CD14-positive monocyte (primary cell): ENCODE data around the gene CLOCK. TPM values are rescaled to one million over a fixed set of nuclear protein-coding genes. Genes with fewer than 3 reads are reported as not detected.

ENCODE experiments used
- DNase-seq, 3 donors: peaks; one replicate each; pipeline ENCODE4 v3.0.0-alpha.2; 2011 to 2022
- H2AFZ ChIP-seq: 2 replicates; pipeline ENCODE4 v1.6.0; 2012; ENCODE audit warnings: mild to moderate bottlenecking, low read depth, low read length, inconsistent platforms; ENCODE audit not compliant: insufficient read depth, poor library complexity, severe bottlenecking
- H3K27ac ChIP-seq, 2 donors: 1 replicate in 1 of 2; 2 replicates in 1 of 2; pipeline ENCODE4 v1.5.1; 2012 to 2013; ENCODE audit warnings: low read length in 2 of 2, control low read depth in 1 of 2, inconsistent platforms in 1 of 2, low read depth in 1 of 2, mild to moderate bottlenecking in 1 of 2
- H3K27me3 ChIP-seq, 2 donors: one replicate each; pipeline versions ENCODE4 v1.6.0 to v1.6.1; 2011 to 2013; ENCODE audit warnings: low read length in 2 of 2; ENCODE audit not compliant: control insufficient read depth in 2 of 2, insufficient read depth in 2 of 2
- H3K36me3 ChIP-seq, 2 donors: replicated peaks in 1 of 2; 1 replicate in 1 of 2; 2 replicates in 1 of 2; pipeline versions ENCODE4 v1.5.1 to v1.6.1; 2012 to 2013; ENCODE audit warnings: low read length in 2 of 2, control low read depth in 1 of 2, inconsistent platforms in 1 of 2, mild to moderate bottlenecking in 1 of 2; ENCODE audit not compliant: insufficient read depth in 2 of 2, control insufficient read depth in 1 of 2
- H3K4me1 ChIP-seq, 2 donors: 1 replicate in 1 of 2; 2 replicates in 1 of 2; pipeline versions ENCODE4 v1.5.1 to v1.6.1; 2012 to 2013; ENCODE audit warnings: low read length in 2 of 2, control low read depth in 1 of 2, inconsistent platforms in 1 of 2, mild to moderate bottlenecking in 1 of 2, moderate library complexity in 1 of 2; ENCODE audit not compliant: insufficient read depth in 2 of 2, control insufficient read depth in 1 of 2
- H3K4me2 ChIP-seq: replicated peaks from 2 replicates; pipeline ENCODE3; 2012; ENCODE audit warnings: low read length, moderate library complexity, mild to moderate bottlenecking; ENCODE audit not compliant: poor library complexity, severe bottlenecking; ENCODE audit errors: extremely low read depth
- H3K4me3 ChIP-seq, 3 experiments: fragments of 200-600 bp in 1 of 3; sonication (generic) in 1 of 3; replicated peaks in 1 of 3; 1 replicate in 2 of 3; 2 replicates in 1 of 3; pipeline ENCODE4 v1.5.1; 2011 to 2013; ENCODE audit warnings: low read length in 3 of 3, mild to moderate bottlenecking in 3 of 3, control low read depth in 2 of 3, low read depth in 2 of 3, inconsistent platforms in 1 of 3, moderate library complexity in 1 of 3
- H3K79me2 ChIP-seq: 2 replicates; pipeline ENCODE4 v1.6.0; 2012; ENCODE audit warnings: mild to moderate bottlenecking, control low read depth, inconsistent platforms, low read length, moderate library complexity; ENCODE audit not compliant: insufficient read depth
- H3K9ac ChIP-seq: 2 replicates; pipeline ENCODE4 v1.6.0; 2017; ENCODE audit warnings: low read length, mild to moderate bottlenecking; ENCODE audit not compliant: insufficient read depth, poor library complexity, severe bottlenecking
- H3K9me3 ChIP-seq, 2 donors: replicated peaks in 1 of 2; 1 replicate in 1 of 2; 2 replicates in 1 of 2; pipeline versions ENCODE4 v1.5.1 to v1.6.1; 2012 to 2013; ENCODE audit warnings: low read length in 2 of 2, control low read depth in 1 of 2; ENCODE audit not compliant: control insufficient read depth in 1 of 2, insufficient read depth in 1 of 2
- H4K20me1 ChIP-seq: 2 replicates; pipeline ENCODE4 v1.6.0; 2012; ENCODE audit warnings: mild to moderate bottlenecking, low read length, control low read depth, moderate library complexity; ENCODE audit not compliant: insufficient read depth
- H3K27ac Mint-ChIP-seq, 7 donors: one replicate each; pipeline ENCODE4 v1.8.0; 2020; ENCODE audit warnings: mild to moderate bottlenecking in 7 of 7, mixed read lengths in 7 of 7, moderate library complexity in 6 of 7, inconsistent platforms in 2 of 7
- H3K27me3 Mint-ChIP-seq, 3 donors: one replicate each; pipeline ENCODE4 v1.8.0; 2021 to 2022; ENCODE audit warnings: low read depth in 3 of 3, mild to moderate bottlenecking in 3 of 3, mixed read lengths in 3 of 3, moderate library complexity in 3 of 3, inconsistent platforms in 1 of 3
- H3K36me3 Mint-ChIP-seq, 2 donors: one replicate each; pipeline ENCODE4 v1.8.0; 2020; ENCODE audit warnings: mixed read lengths in 2 of 2, inconsistent platforms in 1 of 2, mild to moderate bottlenecking in 1 of 2
- H3K4me1 Mint-ChIP-seq: one replicate; pipeline ENCODE4 v1.8.0; 2020; ENCODE audit warnings: mild to moderate bottlenecking, mixed read lengths
- H3K4me3 Mint-ChIP-seq, 2 donors: one replicate each; pipeline ENCODE4 v1.8.0; 2020; ENCODE audit warnings: mild to moderate bottlenecking in 2 of 2, mixed read lengths in 2 of 2, moderate library complexity in 1 of 2
- H3K9me3 Mint-ChIP-seq, 7 donors: one replicate each; pipeline ENCODE4 v1.8.0; 2020 to 2022; ENCODE audit warnings: mixed read lengths in 7 of 7, mild to moderate bottlenecking in 6 of 7, moderate library complexity in 6 of 7, inconsistent platforms in 2 of 7
- CTCF ChIP-seq: fragments of 200-600 bp; IDR thresholded peaks from one replicate; pipeline ENCODE4 v1.8.0; 2022; ENCODE audit warnings: antibody characterized with exemption, mild to moderate bottlenecking
- WGBS: methylation state at CpG from one replicate; pipeline ENCODE4 v1.1.5; 2013; ENCODE audit warnings: missing lambda C conversion rate; ENCODE audit not compliant: insufficient coverage; 5-methylcytosine and 5-hydroxymethylcytosine counted together
- intact Hi-C, 2 donors: fragments of 100-400 bp; cut with micrococcal nuclease; formaldehyde crosslinking; loops; one replicate each; pipeline versions ENCODE4 v1.15.0 to v1.15.1; 2023
- polyA plus RNA-seq, 3 donors: library from polyadenylated mRNA; depleted of rRNA in 1 of 3; unstranded in 2 of 3; stranded (reverse) in 1 of 3; fragments of 300-500 nt in 2 of 3; fragments of >200 nt in 1 of 3; fragmentation: Illumina TruSeq in 2 of 3; gene quantifications; 1 replicate in 2 of 3; 2 replicates in 1 of 3; pipeline ENCODE4 v1.2.3, GENCODE V29; 2012 to 2021

Gene CLOCK
- polyA plus RNA-seq, 3 donors, result 1.9 to 3.7 (median 2.9) TPM

GRCh38 chr4:55385201-55385649 is 161.5 kb downstream of the CLOCK start:
- H3K27ac Mint-ChIP-seq, result no peak overlapping the region
- H3K4me1 Mint-ChIP-seq, result peaks cover 2% of the 10 kb centered on the region
- intact Hi-C loops, result no loop called here
- no peak for DNase-seq
- Histone ChIP-seq H3K27me3 (no peaks in the 10 kb centered on the region), H3K36me3 (no peaks in the 10 kb centered on the region), H3K4me3 (no peak overlapping the region), H2AFZ (peak overlapping the region; percentile 6), H3K27ac (no peak overlapping the region), H4K20me1 (no peaks in the 10 kb centered on the region), H3K9me3 (no peaks in the 10 kb centered on the region), H3K4me2 (no peak overlapping the region), H3K79me2 (no peaks in the 10 kb centered on the region), H3K4me1 (no peaks in the 10 kb centered on the region), H3K9ac (no peak overlapping the region)
- no peak overlapping the region for H3K4me3 Mint-ChIP-seq
- H3K27me3 Mint-ChIP-seq, result peaks cover 0 to 2% (median 1%) of the 10 kb centered on the region in 3 donors
- TF ChIP-seq CTCF, result no peak
- H3K9me3 Mint-ChIP-seq, result peaks cover 0 to 2% (median 0%) of the 10 kb centered on the region in 7 donors
- H3K36me3 Mint-ChIP-seq, result no peaks in the 10 kb centered on the region
- 88% methylated on average over 2 of the region's 3 CpGs for WGBS

- peaks cover 0 to 4% (median 0%) of the 10 kb centered on the region in 7 donors for H3K9me3 Mint-ChIP-seq
- DNase-seq, result no peak
- H3K36me3 ChIP-seq, result no peaks in the 10 kb centered on the region
- H3K4me2 ChIP-seq, result no peak overlapping the region
- no peaks in the 10 kb centered on the region for H3K36me3 Mint-ChIP-seq
- peaks cover 0 to 1% (median 0%) of the 10 kb centered on the region in 3 donors for H3K27me3 Mint-ChIP-seq
- no peak overlapping the region for H3K9ac ChIP-seq
- H3K9me3 ChIP-seq, result no peaks in the 10 kb centered on the region
- H3K27ac ChIP-seq, result no peak overlapping the region
- H2AFZ ChIP-seq, result no peak overlapping the region
- H4K20me1 ChIP-seq, result no peaks in the 10 kb centered on the region
- no peaks in the 10 kb centered on the region for H3K4me1 ChIP-seq
- no peak overlapping the region for H3K4me3 ChIP-seq
- intact Hi-C loops, result no loop called here
- WGBS, result 90% methylated on average over 2 of the region's 3 CpGs
- H3K27me3 ChIP-seq, result no peaks in the 10 kb centered on the region
- no peak overlapping the region for H3K27ac Mint-ChIP-seq
- H3K4me3 Mint-ChIP-seq, result no peak overlapping the region
- peaks cover 2% of the 10 kb centered on the region for H3K4me1 Mint-ChIP-seq
- no peak for TF ChIP-seq CTCF
- H3K79me2 ChIP-seq, result no peaks in the 10 kb centered on the region
These were observed 164.2 kb downstream of the CLOCK start for GRCh38 chr4:55382488-55383003.
